Measurements from ENCODE around the gene CLBA1.

DNA sequence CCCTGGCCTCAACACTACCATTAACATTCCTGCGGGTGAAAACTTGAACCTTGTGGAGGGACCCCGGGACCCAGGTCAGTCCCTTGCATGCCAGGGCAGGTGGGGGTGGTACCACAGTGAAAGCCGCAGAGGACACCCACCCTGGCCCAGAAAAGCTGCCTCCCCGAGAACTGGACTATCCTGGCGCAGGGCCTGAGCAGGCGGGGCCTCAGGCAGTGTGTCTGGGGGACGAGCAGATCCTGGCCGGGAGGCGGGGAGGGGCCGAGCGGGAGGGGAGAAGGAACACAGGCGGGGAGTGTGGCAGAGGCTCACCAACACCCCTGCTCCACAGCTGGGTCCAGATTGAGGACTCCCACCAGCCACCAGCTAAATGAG lies 17.4 kb upstream of the CLBA1 start:
- TF ChIP-seq, protein P1, sequence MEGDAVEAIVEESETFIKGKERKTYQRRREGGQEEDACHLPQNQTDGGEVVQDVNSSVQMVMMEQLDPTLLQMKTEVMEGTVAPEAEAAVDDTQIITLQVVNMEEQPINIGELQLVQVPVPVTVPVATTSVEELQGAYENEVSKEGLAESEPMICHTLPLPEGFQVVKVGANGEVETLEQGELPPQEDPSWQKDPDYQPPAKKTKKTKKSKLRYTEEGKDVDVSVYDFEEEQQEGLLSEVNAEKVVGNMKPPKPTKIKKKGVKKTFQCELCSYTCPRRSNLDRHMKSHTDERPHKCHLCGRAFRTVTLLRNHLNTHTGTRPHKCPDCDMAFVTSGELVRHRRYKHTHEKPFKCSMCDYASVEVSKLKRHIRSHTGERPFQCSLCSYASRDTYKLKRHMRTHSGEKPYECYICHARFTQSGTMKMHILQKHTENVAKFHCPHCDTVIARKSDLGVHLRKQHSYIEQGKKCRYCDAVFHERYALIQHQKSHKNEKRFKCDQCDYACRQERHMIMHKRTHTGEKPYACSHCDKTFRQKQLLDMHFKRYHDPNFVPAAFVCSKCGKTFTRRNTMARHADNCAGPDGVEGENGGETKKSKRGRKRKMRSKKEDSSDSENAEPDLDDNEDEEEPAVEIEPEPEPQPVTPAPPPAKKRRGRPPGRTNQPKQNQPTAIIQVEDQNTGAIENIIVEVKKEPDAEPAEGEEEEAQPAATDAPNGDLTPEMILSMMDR (IDR thresholded peaks at IDR 0.05): no peak
- no peak for TF ChIP-seq POLR2A (IDR thresholded peaks at IDR 0.05)
